Fibroblast of lung (primary cell): ENCODE results near the gene CCDC141. TPM values are rescaled to one million over a fixed set of nuclear protein-coding genes. Genes with fewer than 3 reads are reported as not detected.

Experiments used
- DNase-seq, 2 donors: peaks; one replicate each; pipeline versions ENCODE4 v3.0.0 to v3.0.0-alpha.2; 2010; ENCODE audit warnings: low read depth in 2 of 2
- H2AFZ ChIP-seq: 2 replicates; pipeline ENCODE4 v1.5.1; 2012; ENCODE audit warnings: low read length, control low read depth, inconsistent platforms
- H3K27ac ChIP-seq: 2 replicates; pipeline ENCODE4 v1.5.1; 2011; ENCODE audit warnings: low read length, control low read depth; ENCODE audit not compliant: insufficient read depth
- H3K27me3 ChIP-seq: 2 replicates; pipeline ENCODE4 v1.5.1; 2011; ENCODE audit warnings: mild to moderate bottlenecking, low read length; ENCODE audit not compliant: control insufficient read depth, insufficient read depth
- H3K36me3 ChIP-seq: 2 replicates; pipeline ENCODE4 v1.5.1; 2011; ENCODE audit warnings: low read length; ENCODE audit not compliant: control insufficient read depth, insufficient read depth
- H3K4me1 ChIP-seq: 2 replicates; pipeline ENCODE4 v1.5.1; 2011; ENCODE audit warnings: low read length; ENCODE audit not compliant: control insufficient read depth, insufficient read depth; ENCODE audit errors: extremely low read depth
- H3K4me2 ChIP-seq: 2 replicates; pipeline ENCODE4 v1.5.1; 2011; ENCODE audit warnings: low read length, control low read depth; ENCODE audit not compliant: insufficient read depth; ENCODE audit errors: extremely low read depth
- H3K4me3 ChIP-seq, 4 experiments: fragments of 200-600 bp in 1 of 4; sonication (generic) in 1 of 4; replicated peaks in 1 of 4; 2 replicates each; pipeline ENCODE4 v1.5.1; 2011 to 2016; ENCODE audit warnings: low read length in 4 of 4, low read depth in 3 of 4, mild to moderate bottlenecking in 3 of 4, control low read depth in 2 of 4, inconsistent platforms in 1 of 4, mixed read lengths in 1 of 4; ENCODE audit not compliant: insufficient read depth in 1 of 4; ENCODE audit errors: control extremely low read depth in 1 of 4
- H3K79me2 ChIP-seq: 2 replicates; pipeline ENCODE4 v1.5.1; 2012; ENCODE audit warnings: mild to moderate bottlenecking, low read length, inconsistent platforms; ENCODE audit not compliant: control insufficient read depth, insufficient read depth
- H3K9ac ChIP-seq: 2 replicates; pipeline ENCODE4 v1.5.1; 2011; ENCODE audit warnings: mild to moderate bottlenecking, low read length, control low read depth; ENCODE audit not compliant: insufficient read depth
- H3K9me3 ChIP-seq: 2 replicates; pipeline ENCODE4 v1.5.1; 2012; ENCODE audit warnings: low read depth, low read length; ENCODE audit not compliant: control insufficient read depth, insufficient read depth
- H4K20me1 ChIP-seq: 2 replicates; pipeline ENCODE4 v1.5.1; 2011; ENCODE audit warnings: low read length; ENCODE audit not compliant: control insufficient read depth, insufficient read depth; ENCODE audit errors: extremely low read depth
- CTCF ChIP-seq, 2 donors: IDR thresholded peaks in 1 of 2; conservative IDR thresholded peaks in 1 of 2; 1 replicate in 1 of 2; 2 replicates in 1 of 2; pipeline ENCODE4 v1.5.1; 2011 to 2012; ENCODE audit warnings: low read length in 2 of 2, control low read depth in 1 of 2, inconsistent platforms in 1 of 2, low read depth in 1 of 2, mild to moderate bottlenecking in 1 of 2
- EZH2 ChIP-seq: IDR thresholded peaks from 2 replicates; pipeline ENCODE4 v1.5.1; 2012; ENCODE audit warnings: low read length, control low read depth, mild to moderate bottlenecking; ENCODE audit errors: missing control alignments
- polyA plus RNA-seq, 2 donors: library from polyadenylated mRNA; depleted of rRNA in 1 of 2; stranded (reverse) in 1 of 2; unstranded in 1 of 2; fragments of >200 nt; gene quantifications; 2 replicates each; pipeline ENCODE4 v1.2.1, GENCODE V29; 2011 to 2012; ENCODE audit warnings: missing spikeins in 1 of 2
- total RNA-seq: library from RNA; depleted of rRNA; stranded (reverse); fragments of >200 nt; gene quantifications from 2 replicates; pipeline ENCODE4 v1.2.1, GENCODE V29; 2014

Gene CCDC141
- total and polyA plus RNA-seq, 2 donors (not counting 1 experiment from before 2014, with no cell fraction given), result 0.03 to 0.17 TPM

GRCh38 chr2:179037807-179038206 is 12.1 kb downstream of the CCDC141 start:
- Histone ChIP-seq H3K4me3 (no peak overlapping the region), H3K9me3 (no peaks in the 10 kb centered on the region), H3K4me1 (no peaks in the 10 kb centered on the region), H3K27me3 (no peaks in the 10 kb centered on the region), H3K79me2 (no peaks in the 10 kb centered on the region), H2AFZ (no peak overlapping the region), H3K36me3 (no peaks in the 10 kb centered on the region), H3K27ac (no peak overlapping the region), H3K4me2 (no peak overlapping the region), H4K20me1 (no peaks in the 10 kb centered on the region), H3K9ac (no peak overlapping the region)
- TF ChIP-seq CTCF (conservative IDR thresholded peaks at IDR 0.05 in 1 of 2, IDR thresholded peaks at IDR 0.05 in 1 of 2; ENCODE audit: low read depth in 1 of 2, low read length in 2 of 2), result no peak
- TF ChIP-seq EZH2, result no peak
- DNase-seq, result no peak

- no peaks in the 10 kb centered on the region for H3K27me3 ChIP-seq
- DNase-seq, result peak in 1 of 2 donors; percentile 18
- TF ChIP-seq CTCF (conservative IDR thresholded peaks at IDR 0.05 in 1 of 2, IDR thresholded peaks at IDR 0.05 in 1 of 2; ENCODE audit: low read depth in 1 of 2, low read length in 2 of 2) (no peak), EZH2 (no peak)
Observed at GRCh38 chr2:179036353-179036905, 13.5 kb downstream of the CCDC141 start.

DNA sequence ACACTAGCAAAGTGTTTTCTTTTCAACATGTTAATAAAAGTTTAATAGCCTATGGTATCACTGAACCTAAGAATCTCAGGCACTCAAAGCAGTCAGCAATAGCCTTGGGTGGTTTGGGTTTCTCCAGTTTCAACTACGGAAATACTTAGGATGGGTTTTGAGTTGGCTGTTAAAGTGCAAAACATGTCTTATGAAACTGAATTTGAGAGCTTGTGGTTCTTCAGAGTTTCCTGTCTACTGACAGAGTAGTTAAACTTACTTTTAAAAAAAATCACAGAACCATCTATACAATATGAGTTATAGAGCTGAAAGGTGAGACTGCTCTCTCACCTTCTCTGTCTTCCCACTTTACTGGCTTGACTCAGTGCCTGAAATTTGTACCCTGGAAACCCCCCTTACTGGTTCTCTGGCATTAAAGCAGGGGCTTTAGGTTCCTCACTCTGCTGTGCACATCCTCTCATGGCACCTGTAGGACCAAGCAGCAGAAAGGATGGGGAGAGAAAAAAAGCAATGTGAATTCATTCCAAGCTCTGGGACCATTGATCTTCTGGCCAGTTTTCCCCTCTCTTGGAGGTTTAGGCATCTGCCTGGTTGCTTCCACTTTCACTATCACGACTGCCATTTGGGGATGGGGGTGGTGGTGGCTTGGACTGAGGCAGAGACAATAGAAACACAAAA is 18.1 kb downstream of the CCDC141 start:
- Histone ChIP-seq H4K20me1 (no peaks in the 10 kb centered on the region), H3K79me2 (no peaks in the 10 kb centered on the region), H3K4me2 (no peak overlapping the region), H3K27me3 (no peaks in the 10 kb centered on the region), H3K4me1 (no peaks in the 10 kb centered on the region), H3K27ac (no peak overlapping the region), H3K9me3 (no peaks in the 10 kb centered on the region), H3K4me3 (peak overlapping the region in 1 of 4 experiments; percentile 36), H2AFZ (peak overlapping the region; percentile 10), H3K36me3 (no peaks in the 10 kb centered on the region), H3K9ac (no peak overlapping the region)
- TF ChIP-seq EZH2, result no peak
- no peak for TF ChIP-seq CTCF (conservative IDR thresholded peaks at IDR 0.05 in 1 of 2, IDR thresholded peaks at IDR 0.05 in 1 of 2; ENCODE audit: low read depth in 1 of 2, low read length in 2 of 2)
- no peak for DNase-seq

More at GRCh38 chr2:179036353-179036905, 13.5 kb downstream of the CCDC141 start:
- Histone ChIP-seq H3K4me2 (no peak overlapping the region), H3K27ac (no peak overlapping the region), H2AFZ (no peak overlapping the region), H3K9ac (no peak overlapping the region), H3K79me2 (no peaks in the 10 kb centered on the region), H3K4me1 (no peaks in the 10 kb centered on the region), H4K20me1 (no peaks in the 10 kb centered on the region), H3K9me3 (no peaks in the 10 kb centered on the region), H3K36me3 (no peaks in the 10 kb centered on the region), H3K4me3 (no peak overlapping the region)
